Neural cell (in vitro differentiated cells): Measurements from ENCODE around the gene GLS. TPM values are rescaled to one million over a fixed set of nuclear protein-coding genes. Genes with fewer than 3 reads are reported as not detected.

Experiments used
- H2AFZ ChIP-seq: fragments of 200-600, 300-800 bp; sonication (generic), shearing (Covaris generic); 2 replicates; pipeline ENCODE4 v1.6.0; 2014; ENCODE audit warnings: low read depth, mild to moderate bottlenecking, antibody characterized with exemption, low read length, moderate library complexity
- H3F3A ChIP-seq: fragments of 200-600 bp; shearing (Covaris generic); 2 replicates; pipeline ENCODE4 v1.6.1; 2016; ENCODE audit warnings: mild to moderate bottlenecking, moderate library complexity, mixed read lengths, antibody characterized with exemption, low read length; ENCODE audit not compliant: insufficient read depth, poor library complexity, severe bottlenecking
- H3K27ac ChIP-seq: fragments of 200-600, 300-800 bp; sonication (generic), shearing (Covaris generic); 2 replicates; pipeline ENCODE4 v1.5.1; 2014; ENCODE audit warnings: mild to moderate bottlenecking, low read length, moderate library complexity
- H3K27me3 ChIP-seq: fragments of 300-800, 200-600 bp; sonication (generic), shearing (Covaris generic); 2 replicates; pipeline ENCODE4 v1.6.0; 2014; ENCODE audit warnings: mild to moderate bottlenecking, low read depth, low read length, moderate library complexity; ENCODE audit not compliant: insufficient read depth
- H3K36me3 ChIP-seq: fragments of 300-800, 200-600 bp; sonication (generic), shearing (Covaris generic); 2 replicates; pipeline ENCODE4 v1.5.1; 2014; ENCODE audit warnings: mild to moderate bottlenecking, antibody characterized with exemption, low read length, moderate library complexity; ENCODE audit not compliant: insufficient read depth
- H3K4me2 ChIP-seq: fragments of 300-800, 200-600 bp; sonication (generic), shearing (Covaris generic); 2 replicates; pipeline ENCODE4 v1.6.0; 2014; ENCODE audit warnings: mild to moderate bottlenecking, low read length
- H3K4me3 ChIP-seq: fragments of 300-800, 200-600 bp; sonication (generic), shearing (Covaris generic); 2 replicates; pipeline ENCODE4 v1.5.1; 2014; ENCODE audit warnings: mild to moderate bottlenecking, low read length, moderate library complexity
- H3K79me2 ChIP-seq: fragments of 200-600 bp; shearing (Covaris generic); replicated peaks from 2 replicates; pipeline ENCODE4 v1.6.0; 2014; ENCODE audit warnings: mild to moderate bottlenecking, low read length, moderate library complexity; ENCODE audit not compliant: insufficient read depth
- H3K9ac ChIP-seq: fragments of 300-800, 200-600 bp; sonication (generic), shearing (Covaris generic); 2 replicates; pipeline ENCODE4 v1.6.1; 2016; ENCODE audit warnings: mild to moderate bottlenecking, low read length, mixed read lengths
- H3K9me2 ChIP-seq: fragments of 200-600 bp; shearing (Covaris generic); 2 replicates; pipeline ENCODE4 v1.6.1; 2016; ENCODE audit warnings: mild to moderate bottlenecking, low read length, mixed read lengths; ENCODE audit not compliant: insufficient read depth
- H3K9me3 ChIP-seq: fragments of 200-600, 300-800 bp; sonication (generic), shearing (Covaris generic); 2 replicates; pipeline ENCODE4 v1.6.1; 2016; ENCODE audit warnings: mild to moderate bottlenecking, mixed run types, low read length, moderate library complexity, mixed read lengths
- H4K20me1 ChIP-seq: fragments of 200-600 bp; shearing (Covaris generic); 2 replicates; pipeline ENCODE4 v1.6.1; 2016; ENCODE audit warnings: mild to moderate bottlenecking, mixed run types; ENCODE audit not compliant: insufficient read depth
- CTCF ChIP-seq: fragments of 450-650 bp; IDR thresholded peaks from 2 replicates; pipeline ENCODE4 v1.5.1; 2014; ENCODE audit warnings: antibody characterized with exemption, mild to moderate bottlenecking, moderate library complexity; ENCODE audit not compliant: poor library complexity, severe bottlenecking
- EP300 ChIP-seq: fragments of 450-650 bp; conservative IDR thresholded peaks from 2 replicates; pipeline ENCODE4 v1.6.1; 2014; ENCODE audit warnings: antibody characterized with exemption, mild to moderate bottlenecking, moderate library complexity; ENCODE audit not compliant: poor library complexity, severe bottlenecking
- EZH2 ChIP-seq: fragments of 200-600, 300-800 bp; shearing (Covaris generic), sonication (generic); IDR thresholded peaks from 2 replicates; pipeline ENCODE4 v1.6.1; 2014; ENCODE audit warnings: antibody characterized with exemption, low read length, borderline replicate concordance, mild to moderate bottlenecking; ENCODE audit not compliant: insufficient read depth, poor library complexity, severe bottlenecking
- MXI1 ChIP-seq: fragments of 450-650 bp; conservative IDR thresholded peaks from 2 replicates; pipeline ENCODE4 v1.6.1; 2014; ENCODE audit warnings: antibody characterized with exemption, mild to moderate bottlenecking; ENCODE audit not compliant: poor library complexity, severe bottlenecking
- POLR2AphosphoS5 ChIP-seq: IDR thresholded peaks from 2 replicates; pipeline ENCODE4 v1.6.1; 2012
- RAD21 ChIP-seq: fragments of 450-650 bp; conservative IDR thresholded peaks from 2 replicates; pipeline ENCODE4 v1.6.1; 2014; ENCODE audit warnings: antibody characterized with exemption, mild to moderate bottlenecking, moderate library complexity
- REST ChIP-seq: IDR thresholded peaks from 2 replicates; pipeline ENCODE4 v1.6.1; 2012; ENCODE audit warnings: borderline replicate concordance
- SMC3 ChIP-seq: fragments of 450-650 bp; conservative IDR thresholded peaks from 2 replicates; pipeline ENCODE4 v1.6.1; 2014; ENCODE audit warnings: antibody characterized with exemption, mild to moderate bottlenecking, moderate library complexity; ENCODE audit not compliant: poor library complexity
- TAF1 ChIP-seq: IDR thresholded peaks from 2 replicates; pipeline ENCODE4 v1.6.1; 2012; ENCODE audit warnings: low read depth
- polyA plus RNA-seq: library from polyadenylated mRNA; depleted of rRNA; stranded (reverse); fragments of >200 nt; gene quantifications from 2 replicates; pipeline ENCODE4 v1.2.3, GENCODE V29; 2014

Gene GLS
- polyA plus RNA-seq, 1 donor from 2014 or later = 90.2 TPM

GRCh38 chr2:190903693-190904450 is 23.3 kb downstream of the GLS start:
- H3K9me2 ChIP-seq = no peaks in the 10 kb centered on the region
- no peaks in the 10 kb centered on the region for H3K79me2 ChIP-seq
- no peaks in the 10 kb centered on the region for H3F3A ChIP-seq
- no peak overlapping the region for H3K4me2 ChIP-seq
- no peaks in the 10 kb centered on the region for H4K20me1 ChIP-seq
- H2AFZ ChIP-seq = no peak overlapping the region
- peaks cover 3% of the 10 kb centered on the region for H3K36me3 ChIP-seq
- TF ChIP-seq TAF1 = no peak
- no peak for TF ChIP-seq SMC3
- no peak for TF ChIP-seq EP300
- no peak for TF ChIP-seq POLR2AphosphoS5
- TF ChIP-seq REST = no peak
- TF ChIP-seq RAD21 = no peak
- no peak for TF ChIP-seq MXI1
- no peak for TF ChIP-seq EZH2
- no peak for TF ChIP-seq CTCF
- no peaks in the 10 kb centered on the region for H3K27me3 ChIP-seq
- H3K9ac ChIP-seq = no peak overlapping the region
- H3K27ac ChIP-seq = no peak overlapping the region
- H3K9me3 ChIP-seq = no peaks in the 10 kb centered on the region
- no peak overlapping the region for H3K4me3 ChIP-seq

- Histone ChIP-seq H4K20me1 (no peaks in the 10 kb centered on the region), H3K9me2 (no peaks in the 10 kb centered on the region), H3K36me3 (peaks cover 3% of the 10 kb centered on the region), H2AFZ (no peak overlapping the region), H3K4me2 (no peak overlapping the region), H3K79me2 (no peaks in the 10 kb centered on the region), H3K9ac (no peak overlapping the region), H3K27me3 (no peaks in the 10 kb centered on the region), H3K27ac (no peak overlapping the region), H3K4me3 (no peak overlapping the region), H3K9me3 (no peaks in the 10 kb centered on the region), H3F3A (no peaks in the 10 kb centered on the region)
- TF ChIP-seq RAD21 = no peak
- TF ChIP-seq EP300 = no peak
- no peak for TF ChIP-seq CTCF
- no peak for TF ChIP-seq TAF1
- TF ChIP-seq SMC3 = no peak
- TF ChIP-seq MXI1 = no peak
- TF ChIP-seq POLR2AphosphoS5 = no peak
- TF ChIP-seq REST = no peak
- TF ChIP-seq EZH2 = no peak
These were observed 24.1 kb downstream of the GLS start for GRCh38 chr2:190904640-190905261.
